ENCODE measurements around the gene MTF2.

DNA sequence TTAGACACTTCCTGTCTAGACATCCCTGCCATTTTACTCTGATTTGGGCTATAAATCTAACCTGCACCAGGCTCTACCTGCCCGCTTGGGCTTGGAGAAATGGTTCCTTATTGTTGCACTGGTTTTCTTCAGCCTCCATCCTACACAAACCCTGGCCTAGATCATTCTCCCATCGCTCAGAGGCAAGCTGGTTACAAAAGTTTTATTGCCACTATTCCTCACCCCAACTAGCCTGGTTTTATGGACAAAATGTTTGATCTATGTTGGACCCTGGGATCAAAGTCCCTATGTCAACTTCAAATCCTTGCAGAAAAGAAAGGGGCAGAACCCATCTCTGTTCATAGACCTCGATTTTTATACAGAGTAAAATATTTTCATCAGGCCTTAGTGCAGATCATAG is 31.5 kb upstream of the MTF2 start:
- TF ChIP-seq, protein P1, sequence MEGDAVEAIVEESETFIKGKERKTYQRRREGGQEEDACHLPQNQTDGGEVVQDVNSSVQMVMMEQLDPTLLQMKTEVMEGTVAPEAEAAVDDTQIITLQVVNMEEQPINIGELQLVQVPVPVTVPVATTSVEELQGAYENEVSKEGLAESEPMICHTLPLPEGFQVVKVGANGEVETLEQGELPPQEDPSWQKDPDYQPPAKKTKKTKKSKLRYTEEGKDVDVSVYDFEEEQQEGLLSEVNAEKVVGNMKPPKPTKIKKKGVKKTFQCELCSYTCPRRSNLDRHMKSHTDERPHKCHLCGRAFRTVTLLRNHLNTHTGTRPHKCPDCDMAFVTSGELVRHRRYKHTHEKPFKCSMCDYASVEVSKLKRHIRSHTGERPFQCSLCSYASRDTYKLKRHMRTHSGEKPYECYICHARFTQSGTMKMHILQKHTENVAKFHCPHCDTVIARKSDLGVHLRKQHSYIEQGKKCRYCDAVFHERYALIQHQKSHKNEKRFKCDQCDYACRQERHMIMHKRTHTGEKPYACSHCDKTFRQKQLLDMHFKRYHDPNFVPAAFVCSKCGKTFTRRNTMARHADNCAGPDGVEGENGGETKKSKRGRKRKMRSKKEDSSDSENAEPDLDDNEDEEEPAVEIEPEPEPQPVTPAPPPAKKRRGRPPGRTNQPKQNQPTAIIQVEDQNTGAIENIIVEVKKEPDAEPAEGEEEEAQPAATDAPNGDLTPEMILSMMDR (IDR thresholded peaks at IDR 0.05; ENCODE audit: insufficient read depth, low read depth, low read length): no peak
- TF ChIP-seq EZH2 (IDR thresholded peaks at IDR 0.05; ENCODE audit: insufficient read depth, low read length): no peak
